Panc1 (cell line): Measurements from ENCODE around the gene B4GALT5. TPM values are rescaled to one million over a fixed set of nuclear protein-coding genes. Genes with fewer than 3 reads are reported as not detected.
A peak's percentile ranks its signal among the peaks of the same experiment; 100 is the strongest.
"Not testable (repeated sequence)": the region's sequence is repeated elsewhere in the genome, so short reads cannot be mapped to it uniquely, and the experiment has no call there.

Experiments
- ATAC-seq: fragments of 200-7000 bp; cut with Tn5 transposase; 2 replicates; pipeline ENCODE4 v1.9.1; 2020; ENCODE audit warnings: mild to moderate bottlenecking, moderate library complexity
- BruUV-seq: library from RNA; stranded (reverse); fragments of 400-500 nt; replicated peaks from 2 replicates; lab custom pipeline; 2021; lab: Mats Ljungman, UMichigan
- CTCF ChIA-PET: fragments of 300-600 bp; sonication (Branson Sonifier 250); formaldehyde crosslinking; loops from one replicate; lab custom pipeline; 2022; ENCODE audit warnings: antibody characterized with exemption; lab: Charles Lee
- POLR2A ChIA-PET: fragments of 300-600 bp; sonication (Branson Sonifier 250); formaldehyde crosslinking; loops from one replicate; lab custom pipeline; 2022; ENCODE audit warnings: antibody characterized with exemption; lab: Charles Lee
- DNase-seq: peaks from one replicate; pipeline ENCODE4 v3.0.0-alpha.2; 2010; ENCODE audit warnings: low read depth, low spot score
- H3K27ac ChIP-seq: 2 replicates; pipeline ENCODE4 v1.5.1; 2011; ENCODE audit warnings: mild to moderate bottlenecking, low read length, inconsistent platforms
- H3K27me3 ChIP-seq: fragments of 200-500 bp; sonication (Bioruptor generic); 2 replicates; pipeline ENCODE4 v1.6.0; 2014; ENCODE audit warnings: low read length, inconsistent platforms; ENCODE audit not compliant: control insufficient read depth, insufficient read depth
- H3K36me3 ChIP-seq: fragments of 200-500 bp; sonication (Bioruptor generic); 2 replicates; pipeline ENCODE4 v1.5.1; 2014; ENCODE audit warnings: inconsistent platforms, mild to moderate bottlenecking, low read length, moderate library complexity; ENCODE audit not compliant: control insufficient read depth, insufficient read depth
- H3K4me1 ChIP-seq: 2 replicates; pipeline ENCODE4 v1.5.1; 2011; ENCODE audit warnings: inconsistent platforms, mild to moderate bottlenecking, low read length, moderate library complexity; ENCODE audit not compliant: control insufficient read depth, insufficient read depth
- H3K4me3 ChIP-seq, 2 experiments: 2 replicates each; pipeline ENCODE4 v1.5.1; 2011 to 2012; ENCODE audit warnings: low read depth in 2 of 2, low read length in 2 of 2, mild to moderate bottlenecking in 2 of 2, inconsistent platforms in 1 of 2, moderate library complexity in 1 of 2
- H3K9me3 ChIP-seq: fragments of 200-500 bp; sonication (Bioruptor generic); 2 replicates; pipeline ENCODE4 v1.5.1; 2014; ENCODE audit warnings: low read depth, mild to moderate bottlenecking, inconsistent platforms, low read length, moderate library complexity; ENCODE audit not compliant: control insufficient read depth, insufficient read depth
- POLR2AphosphoS5 ChIP-seq: IDR thresholded peaks from 2 replicates; pipeline ENCODE4 v1.6.1; 2012; ENCODE audit warnings: mild to moderate bottlenecking, low read depth, low read length, moderate library complexity
- SIN3A ChIP-seq: IDR thresholded peaks from 2 replicates; pipeline ENCODE4 v1.6.1; 2012; ENCODE audit warnings: low read depth, mild to moderate bottlenecking, low read length, moderate library complexity, borderline replicate concordance; ENCODE audit not compliant: insufficient read depth
- TCF7L2 ChIP-seq: IDR thresholded peaks from 2 replicates; pipeline ENCODE4 v1.6.1; 2011; ENCODE audit warnings: mild to moderate bottlenecking, low read depth, low read length, inconsistent platforms
- in situ Hi-C: cut with HindIII; loops from 2 replicates; pipeline ENCODE4 v1.10.0; 2016; ENCODE audit warnings: low sequenced_read_pairs, low pct_unique_long_range_greater_than_20kb
- intact Hi-C: fragments of 100-400 bp; cut with micrococcal nuclease; formaldehyde crosslinking; loops from one replicate; pipeline ENCODE4 v1.10.0; 2022; ENCODE audit not compliant: unreplicated experiment
- total RNA-seq: library from RNA; stranded (reverse); gene quantifications from one replicate; pipeline ENCODE4 v1.2.1, GENCODE V29; 2021; ENCODE audit not compliant: unreplicated experiment
- TF ChIP-seq, protein P1 (sequence below): fragments of 450-650 bp; IDR thresholded peaks from 2 replicates; pipeline ENCODE4 v1.5.1; 2017; ENCODE audit warnings: mild to moderate bottlenecking
- TF ChIP-seq, protein P2 (sequence below), 2 experiments: IDR thresholded peaks; 2 replicates each; pipeline ENCODE4 v1.6.1; 2011 to 2012; ENCODE audit warnings: low read depth in 2 of 2, control low read depth in 1 of 2, low read length in 1 of 2, mild to moderate bottlenecking in 1 of 2, moderate library complexity in 1 of 2; ENCODE audit not compliant: insufficient read depth in 1 of 2

Gene B4GALT5
- total RNA-seq, 1 experiment from 2014 or later: 40.0 TPM

DNA sequence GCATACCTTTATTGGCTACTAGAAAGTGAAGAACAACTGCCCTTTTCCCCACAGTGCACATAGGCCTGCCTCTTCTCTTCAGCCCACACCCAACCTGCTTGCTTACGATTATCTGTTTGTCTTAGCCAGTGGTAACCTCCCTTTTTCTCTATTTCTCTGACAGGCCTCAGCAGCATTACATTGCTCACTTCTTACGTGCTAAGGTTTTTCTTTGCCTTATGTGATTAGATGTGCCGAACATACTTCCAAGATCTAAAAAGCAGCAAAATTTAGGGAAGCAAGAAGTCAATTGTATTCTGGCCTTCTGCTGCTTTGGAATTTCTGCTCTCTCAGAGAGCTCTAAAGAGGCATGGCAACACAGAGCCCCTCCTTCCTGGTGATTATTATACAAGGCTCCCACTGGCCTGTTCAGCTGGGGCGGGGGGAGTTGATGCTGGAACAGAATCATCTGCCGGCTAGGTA, 7.0 kb downstream of the B4GALT5 start:
- DNase-seq (no peak), ATAC-seq (no peak)
- no TSS peak for BruUV-seq
- in situ Hi-C loops: no loop called here
- TF ChIP-seq SIN3A (no peak), POLR2AphosphoS5 (no peak)
- TF ChIP-seq, protein P1, sequence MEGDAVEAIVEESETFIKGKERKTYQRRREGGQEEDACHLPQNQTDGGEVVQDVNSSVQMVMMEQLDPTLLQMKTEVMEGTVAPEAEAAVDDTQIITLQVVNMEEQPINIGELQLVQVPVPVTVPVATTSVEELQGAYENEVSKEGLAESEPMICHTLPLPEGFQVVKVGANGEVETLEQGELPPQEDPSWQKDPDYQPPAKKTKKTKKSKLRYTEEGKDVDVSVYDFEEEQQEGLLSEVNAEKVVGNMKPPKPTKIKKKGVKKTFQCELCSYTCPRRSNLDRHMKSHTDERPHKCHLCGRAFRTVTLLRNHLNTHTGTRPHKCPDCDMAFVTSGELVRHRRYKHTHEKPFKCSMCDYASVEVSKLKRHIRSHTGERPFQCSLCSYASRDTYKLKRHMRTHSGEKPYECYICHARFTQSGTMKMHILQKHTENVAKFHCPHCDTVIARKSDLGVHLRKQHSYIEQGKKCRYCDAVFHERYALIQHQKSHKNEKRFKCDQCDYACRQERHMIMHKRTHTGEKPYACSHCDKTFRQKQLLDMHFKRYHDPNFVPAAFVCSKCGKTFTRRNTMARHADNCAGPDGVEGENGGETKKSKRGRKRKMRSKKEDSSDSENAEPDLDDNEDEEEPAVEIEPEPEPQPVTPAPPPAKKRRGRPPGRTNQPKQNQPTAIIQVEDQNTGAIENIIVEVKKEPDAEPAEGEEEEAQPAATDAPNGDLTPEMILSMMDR: no peak
- Histone ChIP-seq H3K27me3 (no peaks in the 10 kb centered on the region), H3K4me1 (peaks cover 45% of the 10 kb centered on the region), H3K27ac (0 out of 2 replicates have a peak overlapping the region, but pooled peaks have one; percentile 14), H3K4me3 (no peak overlapping the region), H3K36me3 (no peaks in the 10 kb centered on the region), H3K9me3 (no peaks in the 10 kb centered on the region)
- CTCF ChIA-PET: no interaction called here
- POLR2A ChIA-PET: no interaction called here
- intact Hi-C loops: no loop called here

DNA sequence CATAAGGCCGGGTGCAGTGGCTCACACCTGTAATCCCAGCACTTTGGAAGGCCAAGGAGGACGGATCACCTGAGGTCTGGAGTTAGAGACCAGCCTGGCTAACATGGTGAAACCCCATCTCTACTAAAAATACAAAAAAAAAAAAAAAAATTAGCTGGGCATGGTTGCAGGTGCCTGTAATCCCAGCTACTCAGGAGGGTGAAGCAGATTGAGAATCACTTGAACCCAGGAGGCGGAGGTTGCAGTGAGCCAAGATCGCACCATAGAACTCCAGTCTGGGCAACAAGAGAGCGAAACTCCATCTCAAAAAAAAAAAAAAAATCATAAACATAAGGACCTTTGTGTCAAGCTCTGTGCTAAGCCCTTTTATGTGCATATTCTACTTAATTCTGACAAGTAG, 7.8 kb downstream of the B4GALT5 start:
- H3K27ac ChIP-seq, intact Hi-C loops, BruUV-seq, ATAC-seq, H3K4me3 ChIP-seq, in situ Hi-C loops, CTCF ChIA-PET, DNase-seq, H3K9me3 ChIP-seq, H3K27me3 ChIP-seq, H3K36me3 ChIP-seq: not testable (repeated sequence)
- POLR2A ChIA-PET: interaction anchor here (0.7 kb wide), 1 partner anchor 197 kb away, joined by 6 read pairs; no protein-coding TSS in a partner anchor
- H3K4me1 ChIP-seq: peaks cover 44% of the 10 kb centered on the region

DNA sequence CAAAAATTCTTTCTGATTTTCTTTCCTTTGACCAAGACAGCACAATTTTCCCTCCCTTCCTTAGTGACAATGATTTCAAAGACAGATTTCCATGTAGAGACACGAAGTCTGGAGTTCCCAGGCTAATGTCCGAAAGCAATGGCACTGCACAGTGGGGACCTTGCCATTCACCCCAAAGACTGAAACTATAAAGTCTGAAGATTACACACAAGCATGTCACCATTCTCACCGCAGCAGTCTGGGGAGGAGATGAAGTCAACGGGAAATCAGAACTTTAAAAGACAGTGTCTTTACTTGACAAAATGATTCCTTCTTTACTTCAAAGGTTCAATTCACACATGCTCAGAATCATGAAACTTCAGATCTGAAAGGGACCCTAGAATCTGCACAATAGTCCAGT, 8.3 kb downstream of the B4GALT5 start:
- Histone ChIP-seq H3K4me3 (no peak overlapping the region), H3K36me3 (no peaks in the 10 kb centered on the region), H3K4me1 (peaks cover 49% of the 10 kb centered on the region), H3K27ac (peak overlapping the region; percentile 18), H3K27me3 (no peaks in the 10 kb centered on the region), H3K9me3 (no peaks in the 10 kb centered on the region)
- ChIA-PET POLR2A (interaction anchor here (0.7 kb wide), 1 partner anchor 197 kb away, joined by 6 read pairs; no protein-coding TSS in a partner anchor), CTCF (no interaction called here)
- in situ Hi-C loops: no loop called here
- DNase-seq (no peak), ATAC-seq (no peak)
- no TSS peak for BruUV-seq
- intact Hi-C loops: no loop called here
- TF ChIP-seq, protein P2, sequence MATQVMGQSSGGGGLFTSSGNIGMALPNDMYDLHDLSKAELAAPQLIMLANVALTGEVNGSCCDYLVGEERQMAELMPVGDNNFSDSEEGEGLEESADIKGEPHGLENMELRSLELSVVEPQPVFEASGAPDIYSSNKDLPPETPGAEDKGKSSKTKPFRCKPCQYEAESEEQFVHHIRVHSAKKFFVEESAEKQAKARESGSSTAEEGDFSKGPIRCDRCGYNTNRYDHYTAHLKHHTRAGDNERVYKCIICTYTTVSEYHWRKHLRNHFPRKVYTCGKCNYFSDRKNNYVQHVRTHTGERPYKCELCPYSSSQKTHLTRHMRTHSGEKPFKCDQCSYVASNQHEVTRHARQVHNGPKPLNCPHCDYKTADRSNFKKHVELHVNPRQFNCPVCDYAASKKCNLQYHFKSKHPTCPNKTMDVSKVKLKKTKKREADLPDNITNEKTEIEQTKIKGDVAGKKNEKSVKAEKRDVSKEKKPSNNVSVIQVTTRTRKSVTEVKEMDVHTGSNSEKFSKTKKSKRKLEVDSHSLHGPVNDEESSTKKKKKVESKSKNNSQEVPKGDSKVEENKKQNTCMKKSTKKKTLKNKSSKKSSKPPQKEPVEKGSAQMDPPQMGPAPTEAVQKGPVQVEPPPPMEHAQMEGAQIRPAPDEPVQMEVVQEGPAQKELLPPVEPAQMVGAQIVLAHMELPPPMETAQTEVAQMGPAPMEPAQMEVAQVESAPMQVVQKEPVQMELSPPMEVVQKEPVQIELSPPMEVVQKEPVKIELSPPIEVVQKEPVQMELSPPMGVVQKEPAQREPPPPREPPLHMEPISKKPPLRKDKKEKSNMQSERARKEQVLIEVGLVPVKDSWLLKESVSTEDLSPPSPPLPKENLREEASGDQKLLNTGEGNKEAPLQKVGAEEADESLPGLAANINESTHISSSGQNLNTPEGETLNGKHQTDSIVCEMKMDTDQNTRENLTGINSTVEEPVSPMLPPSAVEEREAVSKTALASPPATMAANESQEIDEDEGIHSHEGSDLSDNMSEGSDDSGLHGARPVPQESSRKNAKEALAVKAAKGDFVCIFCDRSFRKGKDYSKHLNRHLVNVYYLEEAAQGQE (IDR thresholded peaks at IDR 0.05; ENCODE audit: insufficient read depth in 1 of 2, low read depth in 2 of 2, low read length in 1 of 2): no peak
- no peak for TF ChIP-seq TCF7L2
- TF ChIP-seq POLR2AphosphoS5: no peak
- TF ChIP-seq, protein P1: no peak
- no peak for TF ChIP-seq SIN3A
